Activated CD8-positive, alpha-beta memory T cell treated with anti-CD3 and anti-CD28 coated beads, Interleukin-2, amount 50 U/mL, for 4 hours (primary cell): ENCODE data around the gene PASK.

Experiments used
- DNase-seq: peaks from one replicate; pipeline ENCODE4 v3.0.0-alpha.2; 2020

Gene PASK

DNA sequence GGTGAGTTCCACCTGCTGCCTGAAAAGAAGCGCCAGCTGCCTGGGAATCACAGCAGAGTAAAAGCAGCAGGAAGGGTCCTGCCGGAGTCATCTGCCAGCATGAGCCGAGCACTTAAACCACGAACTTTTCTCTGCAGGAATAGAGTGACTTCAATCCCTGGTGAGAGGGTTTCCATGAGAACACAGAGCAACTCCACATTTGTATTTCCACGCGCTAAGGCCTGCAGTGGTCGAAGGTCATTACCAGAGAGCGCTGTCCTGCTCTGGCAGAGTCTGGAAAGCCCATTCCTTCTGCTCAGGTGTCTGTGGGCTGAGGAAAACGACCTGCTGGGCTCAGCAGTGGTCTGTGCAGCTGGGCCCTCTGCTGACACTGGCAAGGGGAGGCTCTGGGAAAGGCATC is 6.7 kb downstream of the PASK start:
- no peak for DNase-seq

GRCh38 chr2:241142063-241142462 is 7.2 kb downstream of the PASK start:
- no peak for DNase-seq

DNA sequence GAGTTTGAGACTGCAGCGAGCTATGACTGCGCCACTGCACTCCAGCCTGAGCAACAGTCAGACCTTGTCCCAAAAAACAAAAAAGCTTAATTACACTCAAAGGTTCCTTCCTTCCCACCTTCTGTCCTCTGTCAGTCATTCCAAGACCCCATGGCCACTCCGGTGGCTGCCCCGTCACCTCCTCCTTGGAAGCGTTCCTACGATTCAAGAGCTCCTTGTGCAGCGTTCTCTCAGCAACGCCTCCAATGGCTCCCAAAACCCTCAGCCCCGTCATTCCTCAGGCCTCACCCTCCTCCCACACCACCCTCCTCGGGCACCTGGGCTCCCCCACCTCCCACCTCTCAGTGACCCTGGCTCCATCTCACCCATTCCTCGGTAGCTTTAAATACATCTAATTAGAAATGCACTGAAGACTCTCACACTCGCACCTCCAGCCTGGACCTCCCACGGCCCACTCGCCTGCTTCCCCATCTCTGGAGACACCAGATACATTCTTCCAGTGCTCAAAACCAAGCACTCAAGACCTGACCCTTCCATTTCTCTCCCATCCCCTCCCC is 8.0 kb downstream of the PASK start:
- DNase-seq = no peak

DNA sequence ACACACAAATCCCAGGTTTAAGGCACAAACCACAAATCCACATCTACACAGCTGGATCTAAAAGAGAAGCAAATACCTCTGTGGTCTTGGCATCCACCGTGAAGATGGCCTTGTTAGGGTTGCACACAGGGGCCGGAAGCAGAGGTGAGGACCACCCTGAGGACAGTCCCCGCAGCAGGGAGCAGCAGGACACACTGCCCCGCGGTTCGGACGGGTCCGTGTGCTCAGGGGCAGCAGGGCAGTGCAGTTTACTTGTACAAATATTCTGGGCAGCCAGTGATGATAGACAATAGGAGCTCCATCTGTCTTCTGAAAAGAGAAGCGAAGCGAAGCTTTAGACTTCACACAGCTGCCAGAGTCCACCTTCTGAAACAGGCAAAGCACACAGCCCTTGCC is 8.8 kb downstream of the PASK start:
- no peak for DNase-seq

DNA sequence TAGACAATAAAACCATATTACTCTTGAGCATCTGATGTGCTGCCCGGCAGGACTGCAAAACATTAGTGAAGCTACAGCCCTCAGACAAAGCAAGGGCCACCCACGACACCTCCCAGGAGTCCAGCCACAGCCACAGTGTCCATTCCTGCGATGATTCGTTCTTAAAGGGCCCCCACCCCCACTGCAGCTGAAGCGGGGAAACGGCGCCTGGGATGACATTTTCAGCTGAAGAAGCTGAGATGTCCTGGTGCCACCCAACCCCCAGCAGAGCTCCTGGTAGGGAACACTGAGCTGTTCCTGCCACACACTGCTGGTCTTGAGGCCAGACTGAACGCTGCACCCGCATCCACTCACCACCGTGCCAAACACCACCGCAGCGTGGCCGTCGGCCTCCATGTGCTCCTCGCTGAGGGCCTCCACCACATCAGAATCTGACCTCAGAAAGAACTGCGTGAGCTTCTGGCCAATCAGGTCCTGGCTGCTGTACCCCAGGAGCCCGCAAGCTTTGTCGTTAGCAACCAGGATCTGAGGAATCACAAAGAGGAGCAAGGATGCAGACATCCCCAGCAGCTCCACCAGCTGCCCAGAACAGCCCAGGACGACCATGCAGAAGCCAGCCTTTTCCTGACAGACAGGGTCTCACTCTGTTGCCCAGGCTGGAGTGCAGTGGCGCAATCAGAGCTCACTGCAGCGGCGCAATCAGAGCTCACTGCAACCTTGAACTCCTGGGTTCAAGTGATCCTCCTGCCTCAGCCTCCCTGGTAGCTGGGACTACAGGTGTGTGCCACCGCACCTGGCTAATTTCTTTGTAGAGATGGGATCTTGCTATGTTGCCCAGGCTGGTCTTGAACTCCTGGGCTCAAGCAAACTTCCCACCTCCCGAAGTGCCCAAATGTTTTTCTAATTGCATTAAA is 9.5 kb downstream of the PASK start:
- no peak for DNase-seq

DNA sequence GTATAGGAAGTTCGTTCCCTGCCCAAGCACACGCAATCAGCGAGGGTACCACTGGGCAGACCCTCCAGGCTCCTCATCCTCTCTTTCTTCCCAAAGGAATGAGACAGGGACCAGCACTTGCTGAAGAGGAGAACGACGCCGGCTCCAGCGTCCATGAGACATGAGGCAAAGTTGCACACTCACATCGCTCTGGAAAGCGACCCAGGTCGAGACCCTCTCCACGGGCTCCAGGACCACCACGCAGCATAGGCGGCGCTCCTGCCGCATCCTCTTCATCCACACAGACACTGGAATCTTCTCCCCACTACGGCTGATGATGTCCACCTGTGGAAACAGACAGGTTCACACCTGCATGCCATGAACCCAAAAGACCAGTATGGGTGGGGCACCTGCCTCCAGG is 10.8 kb downstream of the PASK start:
- DNase-seq = no peak

GRCh38 chr2:241137276-241138190 is 11.7 kb downstream of the PASK start:
- no peak for DNase-seq

- no peak for DNase-seq
These were observed 12.5 kb downstream of the PASK start for GRCh38 chr2:241136661-241137260.

DNA sequence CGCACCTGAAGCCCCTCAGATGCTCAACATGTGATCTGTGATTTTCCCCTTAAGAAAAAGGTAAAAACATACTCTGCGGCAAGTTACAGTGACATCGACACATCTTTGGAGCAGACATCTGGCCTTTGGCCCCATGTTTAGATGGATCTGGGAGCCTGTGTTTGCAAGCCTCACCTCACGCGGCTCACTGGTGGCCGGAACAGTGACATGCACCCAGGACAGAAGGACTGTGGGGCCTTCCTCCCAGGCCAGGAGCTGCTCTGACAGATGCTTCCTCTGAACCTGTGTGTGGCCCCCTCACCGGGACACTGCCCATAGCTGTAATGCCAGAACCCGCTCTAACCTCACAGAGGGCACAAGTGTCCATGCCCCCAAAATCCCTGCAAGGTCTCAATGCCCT is 13.1 kb downstream of the PASK start:
- no peak for DNase-seq

- DNase-seq = no peak
These were observed 13.5 kb downstream of the PASK start for GRCh38 chr2:241135737-241136136.

- DNase-seq = no peak
These were observed 14.6 kb downstream of the PASK start for GRCh38 chr2:241134711-241135110.

DNA sequence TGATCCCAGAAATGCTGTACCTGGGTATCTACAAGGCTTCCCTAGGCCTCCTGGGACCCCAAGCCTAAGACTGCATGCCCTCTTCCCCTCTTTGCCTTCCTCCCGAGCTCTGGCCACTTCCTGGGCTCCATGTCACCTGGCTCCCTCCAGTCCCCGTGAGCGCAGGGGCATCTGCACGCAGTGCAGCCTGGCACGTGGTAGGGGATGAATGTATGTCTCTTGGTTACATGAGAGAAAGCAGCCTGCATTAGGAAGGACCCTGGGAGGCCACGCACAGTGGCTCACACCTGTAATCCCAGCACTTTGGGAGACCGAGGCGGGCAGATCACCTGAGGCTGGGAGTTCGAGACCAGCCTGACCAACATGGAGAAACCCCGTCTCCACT is 15.8 kb downstream of the PASK start:
- DNase-seq = no peak

DNA sequence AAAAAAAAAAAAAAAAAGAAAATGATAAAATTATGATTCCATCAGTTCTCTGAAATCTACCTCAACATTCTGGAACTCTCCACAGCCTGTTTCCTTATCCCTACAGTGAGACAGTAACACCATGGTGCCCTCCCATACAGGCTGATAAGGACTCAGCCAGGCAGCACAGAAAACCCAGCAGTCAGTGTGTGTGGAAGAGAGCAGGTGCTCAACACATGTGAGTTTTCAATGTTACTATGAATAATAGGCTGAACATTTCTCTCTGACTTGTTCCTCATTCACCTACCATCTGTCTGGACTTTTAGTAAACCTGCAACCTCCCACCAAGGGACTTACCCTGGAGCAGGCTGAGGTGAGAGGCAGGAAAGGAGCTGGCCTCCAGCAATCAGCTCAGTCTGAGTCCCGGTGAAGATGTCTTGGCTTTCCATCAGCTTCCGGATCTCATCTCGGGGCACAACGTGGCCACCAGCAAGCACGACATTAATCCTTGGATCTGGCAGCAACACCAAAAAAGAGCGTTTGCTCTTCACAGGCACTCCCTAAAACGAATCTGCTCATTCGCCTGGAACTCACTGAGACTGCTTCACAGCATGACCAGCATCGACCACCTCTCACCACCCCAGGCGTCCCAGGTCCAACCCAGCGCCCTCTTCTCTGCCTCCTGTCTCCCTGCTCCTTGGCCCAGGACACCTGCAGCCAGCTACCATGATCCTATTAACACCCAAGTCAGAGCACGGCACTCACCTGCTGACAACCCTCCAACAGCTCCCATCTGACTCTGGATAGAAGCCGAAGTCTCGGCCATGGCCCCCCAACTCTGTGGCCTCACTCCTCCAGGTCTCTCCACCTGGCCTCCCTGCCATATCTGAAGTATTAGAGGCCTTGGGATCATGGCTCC is 16.5 kb downstream of the PASK start:
- no peak for DNase-seq

GRCh38 chr2:241131531-241131930 is 17.7 kb downstream of the PASK start:
- DNase-seq = no peak

DNA sequence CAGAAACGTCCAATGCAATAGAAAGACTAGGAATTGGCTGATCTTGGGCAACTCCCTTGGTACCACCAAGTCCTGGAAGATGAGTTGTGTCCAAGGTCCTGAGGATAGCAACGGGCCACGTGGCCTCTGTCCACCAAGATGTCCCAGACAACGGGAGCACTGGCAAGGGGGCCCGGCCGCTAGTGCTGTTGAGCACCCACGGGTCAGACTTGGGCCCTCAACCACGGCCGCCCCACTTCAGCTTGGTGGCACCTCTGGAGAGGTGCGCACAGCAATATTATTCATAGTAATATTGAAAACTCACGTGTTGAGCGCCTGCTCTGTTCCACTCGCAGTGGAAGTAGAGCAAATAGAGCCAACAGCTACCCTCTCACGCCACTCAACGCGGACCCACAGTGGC is 19.0 kb downstream of the PASK start:
- no peak for DNase-seq

DNA sequence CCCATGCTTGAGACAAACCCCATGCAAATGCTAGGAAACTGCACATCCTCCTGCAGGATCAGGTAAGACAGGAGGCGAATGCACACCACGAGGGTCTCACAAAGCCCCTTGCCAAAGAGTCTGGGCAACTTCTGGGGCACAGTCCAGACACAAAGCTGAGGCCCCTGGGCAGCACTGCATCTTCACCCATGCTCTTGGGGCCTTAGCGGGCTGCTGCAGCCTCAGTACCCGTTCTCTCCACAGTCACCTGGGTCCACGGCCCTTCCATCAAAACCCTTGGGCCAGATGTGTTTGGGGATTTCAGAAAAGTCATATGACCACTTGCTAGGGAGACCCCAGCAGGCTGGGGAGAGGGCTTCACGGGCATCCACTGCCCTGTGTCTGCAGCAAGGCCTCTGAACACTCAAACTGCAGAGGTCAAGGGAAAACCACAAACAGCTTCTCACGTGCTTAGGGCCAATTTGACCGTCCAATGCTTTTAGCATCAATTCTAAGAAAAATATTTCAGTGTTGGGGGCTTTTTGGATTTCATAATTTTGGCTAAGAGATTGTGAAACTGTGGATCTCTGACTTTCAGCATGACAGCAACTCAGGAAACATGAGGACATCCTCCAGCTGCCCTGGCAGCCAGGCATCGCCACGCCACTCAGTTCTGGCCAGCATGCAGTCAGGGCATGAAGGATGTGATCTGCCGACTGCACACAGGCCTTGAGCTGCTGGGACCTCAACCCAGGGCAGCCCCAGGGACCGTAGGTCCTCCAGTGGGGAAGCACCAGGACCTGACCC is 20.0 kb downstream of the PASK start:
- no peak for DNase-seq

GRCh38 chr2:241128266-241128665 is 21.0 kb downstream of the PASK start:
- DNase-seq = no peak

- no peak for DNase-seq
These were observed 22.5 kb downstream of the PASK start for GRCh38 chr2:241126771-241127202.

- no peak for DNase-seq
These were observed 23.1 kb downstream of the PASK start for GRCh38 chr2:241126201-241126611.

DNA sequence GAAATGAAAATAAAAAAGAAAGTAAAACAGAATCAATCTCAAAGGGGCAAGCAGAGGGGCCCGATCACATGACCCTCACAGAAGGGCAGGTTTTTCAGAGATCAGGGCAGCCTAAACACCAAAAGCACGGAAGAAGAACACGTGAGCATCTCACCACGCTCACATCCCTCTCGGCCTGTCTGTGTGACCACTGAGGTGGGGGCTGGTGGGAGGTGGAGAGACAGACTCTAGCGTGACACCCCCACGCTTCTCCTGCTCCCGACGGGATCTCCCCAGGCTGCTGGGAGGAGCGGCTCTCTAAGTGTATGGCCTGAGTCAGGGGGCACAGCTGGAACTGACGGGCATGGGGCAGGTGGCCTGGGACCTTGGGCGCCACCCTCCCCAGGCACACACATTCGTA is 23.6 kb downstream of the PASK start:
- DNase-seq = no peak
